SK-N-MC (cell line): ENCODE data around the gene ATP6AP2.

ENCODE experiments used
- EZH2 ChIP-seq: fragments of 200-600 bp; sonication (generic); IDR thresholded peaks from one replicate; pipeline ENCODE4 v1.6.1; 2017; ENCODE audit warnings: antibody characterized with exemption
- POLR2AphosphoS5 ChIP-seq: IDR thresholded peaks from 2 replicates; pipeline ENCODE4 v1.6.1; 2012; ENCODE audit warnings: mild to moderate bottlenecking, low read depth, low read length, borderline replicate concordance

DNA sequence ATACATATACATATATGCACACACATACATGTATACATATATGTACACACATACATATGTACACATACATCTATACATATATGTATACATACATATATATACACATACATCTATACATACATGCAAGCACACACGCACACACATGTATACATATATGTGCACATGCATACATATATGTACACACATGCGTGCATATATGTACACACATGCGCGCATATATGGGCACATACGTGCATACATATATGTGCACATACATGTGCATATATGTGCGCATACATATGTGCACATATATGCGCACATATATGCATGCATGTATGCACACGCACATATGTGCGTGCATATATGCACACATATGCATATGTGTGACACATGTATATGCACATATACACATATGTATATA, 35.2 kb downstream of the ATP6AP2 start:
- no peak for TF ChIP-seq EZH2
- TF ChIP-seq POLR2AphosphoS5 = no peak
